ENCODE measurements around the gene RPL10.

Gene RPL10

DNA sequence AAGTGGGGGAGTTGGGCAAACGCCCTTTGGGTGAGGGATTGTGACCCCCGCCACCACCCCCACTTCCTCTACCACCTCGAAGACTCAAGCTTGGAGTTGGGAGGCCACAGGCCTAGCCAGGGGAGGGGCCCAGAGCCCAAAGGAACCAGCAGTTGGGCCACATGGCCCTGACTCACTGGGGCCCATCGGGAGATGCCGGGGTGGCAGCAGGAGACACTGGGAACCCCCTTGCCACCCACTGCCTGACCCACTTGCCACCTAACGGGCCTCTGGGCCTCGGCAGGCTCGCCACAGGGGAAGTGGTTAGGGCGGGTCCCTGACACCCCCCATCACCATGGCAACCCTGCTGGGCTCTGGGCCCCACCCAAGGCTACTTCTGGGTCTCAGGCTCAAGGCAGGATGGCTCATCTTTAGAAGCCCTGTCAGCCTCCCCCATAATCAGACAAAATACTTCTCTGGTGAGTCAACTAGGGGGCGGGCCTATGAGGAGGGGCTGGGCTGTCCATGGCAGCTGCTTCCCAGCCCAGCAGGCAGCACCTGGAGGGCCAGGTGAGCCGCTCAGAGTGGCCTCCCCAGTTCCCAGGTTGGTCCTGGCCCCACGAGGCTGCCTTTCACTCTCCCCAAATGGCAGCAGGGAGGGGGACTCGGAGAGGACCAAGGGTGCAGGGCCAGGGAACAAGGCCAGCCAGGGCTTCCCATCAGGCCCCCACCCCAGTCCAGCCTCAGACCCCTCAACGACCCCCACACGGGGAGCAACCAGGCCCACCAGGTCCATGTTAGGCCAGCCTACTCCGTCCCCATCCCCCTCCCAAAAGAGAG, 29.3 kb upstream of the RPL10 start:
- H3K4me2 ChIP-seq = peak overlapping the region; percentile 83
- no peak for TF ChIP-seq Cebpa-rat (IDR thresholded peaks at IDR 0.05)
- H3K4me3 ChIP-seq = peak overlapping the region; percentile 78
- H3K36me3 ChIP-seq = peaks cover 43% of the 10 kb centered on the region
- H3K9ac ChIP-seq = peak overlapping the region; percentile 34; the same call in 1 of the 2 replicates
- H4K20me1 ChIP-seq = peaks cover 48% of the 10 kb centered on the region
- peaks cover 22% of the 10 kb centered on the region for H3K27me3 ChIP-seq
- H3K4me1 ChIP-seq = peaks cover 31% of the 10 kb centered on the region
- peak overlapping the region; percentile 58 for H3K27ac ChIP-seq
- peaks cover 71% of the 10 kb centered on the region for H3K9me3 ChIP-seq

GRCh38 chrX:154369449-154370299, 28.5 kb upstream of the RPL10 start:
- H3K36me3 ChIP-seq = peaks cover 35% of the 10 kb centered on the region
- peaks cover 29% of the 10 kb centered on the region for H3K27me3 ChIP-seq
- peaks cover 35% of the 10 kb centered on the region for H3K4me1 ChIP-seq

DNA sequence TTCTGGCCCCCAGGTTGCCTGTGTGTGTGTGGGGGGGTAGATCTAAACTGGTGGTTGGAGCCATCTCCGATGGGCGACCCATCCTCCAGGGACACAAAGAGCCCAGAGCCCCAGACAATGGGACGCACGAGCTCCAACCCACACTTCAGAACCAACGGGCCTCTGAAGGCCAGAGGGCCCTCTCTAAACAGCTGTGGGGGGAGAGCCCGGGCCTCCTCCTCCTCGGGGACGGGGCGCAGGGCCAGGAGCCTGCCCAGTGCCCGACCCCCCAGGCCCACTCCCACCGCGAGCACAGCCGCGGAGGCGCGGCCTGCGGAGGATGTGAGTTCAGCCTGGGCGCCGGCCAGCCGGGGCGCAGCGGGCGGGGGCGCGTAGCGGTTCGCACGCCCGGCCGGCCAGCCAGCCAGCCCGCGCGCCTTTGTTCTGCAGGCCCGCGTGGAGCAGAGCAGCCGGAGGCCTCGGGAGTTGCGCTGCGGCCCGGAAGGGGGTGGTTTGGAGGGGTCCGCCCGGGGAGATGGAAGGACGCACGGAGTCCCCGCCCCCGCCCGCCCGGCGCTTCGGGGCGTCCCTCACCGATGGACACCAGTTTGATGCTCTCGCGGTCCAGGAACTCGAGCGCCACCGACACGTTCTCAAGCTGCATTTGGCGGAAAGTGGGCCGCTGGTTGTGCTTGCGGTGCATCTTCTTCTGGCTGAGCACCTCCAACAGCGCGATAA, 27.7 kb upstream of the RPL10 start:
- Histone ChIP-seq H3K4me3 (peak overlapping the region; percentile 78), H3K36me3 (peaks cover 27% of the 10 kb centered on the region), H3K9me3 (peaks cover 74% of the 10 kb centered on the region), H3K4me2 (peak overlapping the region; percentile 83), H3K4me1 (peaks cover 41% of the 10 kb centered on the region), H3K27ac (peak overlapping the region; percentile 80), H3K27me3 (peaks cover 37% of the 10 kb centered on the region), H3K9ac (peak overlapping the region; percentile 84), H4K20me1 (peaks cover 42% of the 10 kb centered on the region)
- TF ChIP-seq Cebpa-rat (IDR thresholded peaks at IDR 0.05) = no peak

More at GRCh38 chrX:154369449-154370299, 28.5 kb upstream of the RPL10 start:
- H3K9ac ChIP-seq = peak overlapping the region; percentile 84
- H3K4me2 ChIP-seq = peak overlapping the region; percentile 83
- no peak for TF ChIP-seq Cebpa-rat (IDR thresholded peaks at IDR 0.05)
- peaks cover 48% of the 10 kb centered on the region for H4K20me1 ChIP-seq
- peak overlapping the region; percentile 80 for H3K27ac ChIP-seq
- peaks cover 76% of the 10 kb centered on the region for H3K9me3 ChIP-seq
- peak overlapping the region; percentile 78 for H3K4me3 ChIP-seq

GRCh38 chrX:154371017-154371788, 27.0 kb upstream of the RPL10 start:
- Histone ChIP-seq H3K36me3 (peaks cover 19% of the 10 kb centered on the region), H3K4me3 (peak overlapping the region; percentile 78), H3K9ac (peak overlapping the region; percentile 84), H3K4me2 (peak overlapping the region; percentile 83), H3K4me1 (peaks cover 41% of the 10 kb centered on the region), H3K27ac (peak overlapping the region; percentile 80), H3K27me3 (peaks cover 38% of the 10 kb centered on the region), H3K9me3 (peaks cover 70% of the 10 kb centered on the region), H4K20me1 (peaks cover 36% of the 10 kb centered on the region)
- TF ChIP-seq Cebpa-rat (IDR thresholded peaks at IDR 0.05) = no peak

- Histone ChIP-seq H3K9ac (no peak overlapping the region), H3K4me1 (peaks cover 41% of the 10 kb centered on the region), H3K9me3 (peaks cover 63% of the 10 kb centered on the region), H3K27me3 (peaks cover 38% of the 10 kb centered on the region), H4K20me1 (peaks cover 29% of the 10 kb centered on the region), H3K4me3 (peak overlapping the region; percentile 78), H3K4me2 (peak overlapping the region; percentile 78), H3K36me3 (peaks cover 13% of the 10 kb centered on the region), H3K27ac (no peak overlapping the region)
- no peak for TF ChIP-seq Cebpa-rat (IDR thresholded peaks at IDR 0.05)
Observed at GRCh38 chrX:154371789-154372300, 26.3 kb upstream of the RPL10 start.

- Histone ChIP-seq H3K9ac (no peak overlapping the region), H3K27me3 (peaks cover 38% of the 10 kb centered on the region), H3K4me3 (no peak overlapping the region; the same call in 1 of the 2 replicates), H3K4me2 (peak overlapping the region; percentile 78), H3K27ac (no peak overlapping the region), H3K9me3 (peaks cover 58% of the 10 kb centered on the region), H3K4me1 (peaks cover 48% of the 10 kb centered on the region), H3K36me3 (peaks cover 5% of the 10 kb centered on the region), H4K20me1 (peaks cover 22% of the 10 kb centered on the region)
- no peak for TF ChIP-seq Cebpa-rat (IDR thresholded peaks at IDR 0.05)
Observed at GRCh38 chrX:154372612-154373022, 25.6 kb upstream of the RPL10 start.

DNA sequence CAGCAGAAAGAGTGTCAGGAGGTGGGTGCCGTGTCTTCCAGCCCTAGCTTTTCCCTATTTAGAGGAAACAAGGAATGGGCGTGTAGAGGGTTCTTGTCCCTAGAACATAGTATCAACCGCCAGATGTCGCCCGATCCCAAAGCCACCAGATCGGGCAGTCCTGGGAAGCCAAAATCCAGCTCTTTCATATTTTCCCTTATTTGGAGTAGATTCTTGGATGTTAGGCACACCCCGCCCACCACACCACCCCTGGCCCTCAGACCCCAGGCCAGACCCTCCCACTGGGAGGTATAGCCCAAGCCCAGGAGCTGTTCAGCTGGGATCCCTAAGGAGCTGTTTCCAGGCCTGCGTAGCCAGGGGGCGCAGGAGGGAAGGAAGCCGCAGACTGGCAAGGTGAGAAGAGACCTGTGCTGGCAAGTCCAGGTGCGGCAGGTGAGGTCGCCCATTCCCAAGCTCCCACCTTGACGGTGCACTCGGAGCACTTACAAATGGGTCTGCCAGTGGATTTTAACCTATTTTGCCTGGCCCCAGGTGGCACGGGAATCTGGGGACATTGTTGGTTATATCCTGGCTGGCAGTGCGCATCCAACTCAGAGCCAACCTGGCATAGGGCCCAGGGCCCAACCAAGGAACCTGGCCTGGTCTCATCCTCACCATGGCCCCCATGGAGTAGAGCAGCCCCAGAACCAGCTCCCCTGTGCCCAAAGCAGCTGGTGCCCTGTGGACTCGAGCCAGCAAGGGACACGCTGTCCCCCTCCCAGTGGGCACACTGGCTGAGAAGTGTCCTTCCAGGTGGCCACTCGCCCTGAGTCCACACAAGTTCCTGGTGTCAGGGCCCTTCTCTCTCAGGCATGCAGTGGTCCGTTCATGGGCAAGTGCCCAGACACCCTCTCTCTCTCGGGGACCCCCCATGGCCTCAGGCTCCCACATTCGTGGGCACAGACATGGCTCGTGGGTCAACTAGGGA, 24.6 kb upstream of the RPL10 start:
- Histone ChIP-seq H3K9ac (no peak overlapping the region), H4K20me1 (peaks cover 11% of the 10 kb centered on the region), H3K27me3 (peaks cover 38% of the 10 kb centered on the region), H3K9me3 (peaks cover 59% of the 10 kb centered on the region), H3K4me2 (peak overlapping the region; percentile 85), H3K4me1 (peaks cover 44% of the 10 kb centered on the region), H3K27ac (no peak overlapping the region), H3K4me3 (peak overlapping the region; percentile 63), H3K36me3 (no peaks in the 10 kb centered on the region)
- no peak for TF ChIP-seq Cebpa-rat (IDR thresholded peaks at IDR 0.05)
